Fibroblast of lung (primary cell): Measurements from ENCODE around the gene FAM47E. TPM values are rescaled to one million over a fixed set of nuclear protein-coding genes. Genes with fewer than 3 reads are reported as not detected.
A peak's percentile ranks its signal among the peaks of the same experiment; 100 is the strongest.

Experiments used
- DNase-seq, 2 donors: peaks; one replicate each; pipeline versions ENCODE4 v3.0.0 to v3.0.0-alpha.2; 2010; ENCODE audit warnings: low read depth in 2 of 2
- H2AFZ ChIP-seq: 2 replicates; pipeline ENCODE4 v1.5.1; 2012; ENCODE audit warnings: low read length, control low read depth, inconsistent platforms
- H3K27ac ChIP-seq: 2 replicates; pipeline ENCODE4 v1.5.1; 2011; ENCODE audit warnings: low read length, control low read depth; ENCODE audit not compliant: insufficient read depth
- H3K27me3 ChIP-seq: 2 replicates; pipeline ENCODE4 v1.5.1; 2011; ENCODE audit warnings: mild to moderate bottlenecking, low read length; ENCODE audit not compliant: control insufficient read depth, insufficient read depth
- H3K36me3 ChIP-seq: 2 replicates; pipeline ENCODE4 v1.5.1; 2011; ENCODE audit warnings: low read length; ENCODE audit not compliant: control insufficient read depth, insufficient read depth
- H3K4me1 ChIP-seq: 2 replicates; pipeline ENCODE4 v1.5.1; 2011; ENCODE audit warnings: low read length; ENCODE audit not compliant: control insufficient read depth, insufficient read depth; ENCODE audit errors: extremely low read depth
- H3K4me2 ChIP-seq: 2 replicates; pipeline ENCODE4 v1.5.1; 2011; ENCODE audit warnings: low read length, control low read depth; ENCODE audit not compliant: insufficient read depth; ENCODE audit errors: extremely low read depth
- H3K4me3 ChIP-seq, 4 experiments: fragments of 200-600 bp in 1 of 4; sonication (generic) in 1 of 4; replicated peaks in 1 of 4; 2 replicates each; pipeline ENCODE4 v1.5.1; 2011 to 2016; ENCODE audit warnings: low read length in 4 of 4, low read depth in 3 of 4, mild to moderate bottlenecking in 3 of 4, control low read depth in 2 of 4, inconsistent platforms in 1 of 4, mixed read lengths in 1 of 4; ENCODE audit not compliant: insufficient read depth in 1 of 4; ENCODE audit errors: control extremely low read depth in 1 of 4
- H3K79me2 ChIP-seq: 2 replicates; pipeline ENCODE4 v1.5.1; 2012; ENCODE audit warnings: mild to moderate bottlenecking, low read length, inconsistent platforms; ENCODE audit not compliant: control insufficient read depth, insufficient read depth
- H3K9ac ChIP-seq: 2 replicates; pipeline ENCODE4 v1.5.1; 2011; ENCODE audit warnings: mild to moderate bottlenecking, low read length, control low read depth; ENCODE audit not compliant: insufficient read depth
- H3K9me3 ChIP-seq: 2 replicates; pipeline ENCODE4 v1.5.1; 2012; ENCODE audit warnings: low read depth, low read length; ENCODE audit not compliant: control insufficient read depth, insufficient read depth
- H4K20me1 ChIP-seq: 2 replicates; pipeline ENCODE4 v1.5.1; 2011; ENCODE audit warnings: low read length; ENCODE audit not compliant: control insufficient read depth, insufficient read depth; ENCODE audit errors: extremely low read depth
- EZH2 ChIP-seq: IDR thresholded peaks from 2 replicates; pipeline ENCODE4 v1.5.1; 2012; ENCODE audit warnings: low read length, control low read depth, mild to moderate bottlenecking; ENCODE audit errors: missing control alignments
- polyA plus RNA-seq, 2 donors: library from polyadenylated mRNA; depleted of rRNA in 1 of 2; stranded (reverse) in 1 of 2; unstranded in 1 of 2; fragments of >200 nt; gene quantifications; 2 replicates each; pipeline ENCODE4 v1.2.1, GENCODE V29; 2011 to 2012; ENCODE audit warnings: missing spikeins in 1 of 2
- total RNA-seq: library from RNA; depleted of rRNA; stranded (reverse); fragments of >200 nt; gene quantifications from 2 replicates; pipeline ENCODE4 v1.2.1, GENCODE V29; 2014
- TF ChIP-seq, protein P1 (sequence below), 2 donors: IDR thresholded peaks in 1 of 2; conservative IDR thresholded peaks in 1 of 2; 1 replicate in 1 of 2; 2 replicates in 1 of 2; pipeline ENCODE4 v1.5.1; 2011 to 2012; ENCODE audit warnings: low read length in 2 of 2, control low read depth in 1 of 2, inconsistent platforms in 1 of 2, low read depth in 1 of 2, mild to moderate bottlenecking in 1 of 2

FAM47E gene
- total and polyA plus RNA-seq, 2 donors (not counting 1 experiment from before 2014, with no cell fraction given): 0.12 to 0.99 TPM

DNA sequence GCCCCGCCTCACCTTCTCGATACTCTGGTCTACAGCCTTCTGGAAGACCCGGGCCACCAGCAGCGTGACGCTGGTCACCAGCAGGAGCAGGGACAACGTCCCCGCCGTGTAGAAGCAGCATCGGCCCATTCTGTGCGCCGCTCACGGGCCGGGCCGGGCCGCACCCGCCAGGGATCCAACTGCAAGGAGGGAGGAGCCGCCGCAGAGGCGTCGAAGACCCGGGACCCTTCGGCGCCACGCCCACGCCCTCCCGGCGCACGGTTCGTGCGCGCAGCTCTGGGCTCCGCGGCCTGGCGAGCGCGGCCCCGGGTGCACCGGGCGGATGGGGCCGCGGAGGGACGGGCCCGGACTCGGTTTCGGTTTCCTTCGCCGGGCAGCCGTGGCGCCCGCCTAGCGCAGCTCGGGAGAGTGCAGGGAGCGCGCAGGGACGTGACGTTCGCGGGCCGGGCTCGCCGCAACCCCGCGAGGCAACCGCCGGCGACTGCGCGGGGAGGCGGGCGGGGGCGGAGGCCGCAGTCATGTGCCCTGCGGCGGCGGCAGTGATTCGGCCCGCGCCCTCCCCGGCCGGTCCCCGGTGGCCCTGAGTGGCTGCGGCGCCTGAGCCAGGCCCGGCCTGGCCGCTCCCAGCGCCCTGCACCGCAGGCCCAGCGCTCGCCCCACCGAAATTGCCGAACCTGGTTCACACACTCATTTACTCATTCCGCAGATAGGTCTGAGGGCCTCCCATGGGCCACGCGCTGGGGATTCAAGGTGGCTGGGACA is 37.9 kb upstream of the FAM47E start, which contains the start of gene SCARB2:
TSS of gene SCARB2 (minus strand) at position 410 of the 762 bp plus-strand sequence. CDS start at position 129, 281 bp downstream.
- H3K4me1 ChIP-seq: peaks cover 14% of the 10 kb centered on the region
- H2AFZ ChIP-seq: peak within 1 kb of the TSS; percentile 57
- peak within 1 kb of the TSS; percentile 91 for H3K9ac ChIP-seq
- peak within 1 kb of the TSS; percentile 96 for H3K27ac ChIP-seq
- no peaks in the 10 kb centered on the region for H3K27me3 ChIP-seq
- peak within 1 kb of the TSS; percentile 99 for H3K4me2 ChIP-seq
- no peaks in the 10 kb centered on the region for H3K9me3 ChIP-seq
- DNase-seq: peak; percentile 85 to 89
- no peaks in the 10 kb centered on the region for H4K20me1 ChIP-seq
- H3K4me3 ChIP-seq: peak within 1 kb of the TSS; percentile 68 to 94 (median 88)
- no peaks in the 10 kb centered on the region for H3K36me3 ChIP-seq
- TF ChIP-seq EZH2: no peak
- TF ChIP-seq, protein P1, sequence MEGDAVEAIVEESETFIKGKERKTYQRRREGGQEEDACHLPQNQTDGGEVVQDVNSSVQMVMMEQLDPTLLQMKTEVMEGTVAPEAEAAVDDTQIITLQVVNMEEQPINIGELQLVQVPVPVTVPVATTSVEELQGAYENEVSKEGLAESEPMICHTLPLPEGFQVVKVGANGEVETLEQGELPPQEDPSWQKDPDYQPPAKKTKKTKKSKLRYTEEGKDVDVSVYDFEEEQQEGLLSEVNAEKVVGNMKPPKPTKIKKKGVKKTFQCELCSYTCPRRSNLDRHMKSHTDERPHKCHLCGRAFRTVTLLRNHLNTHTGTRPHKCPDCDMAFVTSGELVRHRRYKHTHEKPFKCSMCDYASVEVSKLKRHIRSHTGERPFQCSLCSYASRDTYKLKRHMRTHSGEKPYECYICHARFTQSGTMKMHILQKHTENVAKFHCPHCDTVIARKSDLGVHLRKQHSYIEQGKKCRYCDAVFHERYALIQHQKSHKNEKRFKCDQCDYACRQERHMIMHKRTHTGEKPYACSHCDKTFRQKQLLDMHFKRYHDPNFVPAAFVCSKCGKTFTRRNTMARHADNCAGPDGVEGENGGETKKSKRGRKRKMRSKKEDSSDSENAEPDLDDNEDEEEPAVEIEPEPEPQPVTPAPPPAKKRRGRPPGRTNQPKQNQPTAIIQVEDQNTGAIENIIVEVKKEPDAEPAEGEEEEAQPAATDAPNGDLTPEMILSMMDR (conservative IDR thresholded peaks at IDR 0.05 in 1 of 2, IDR thresholded peaks at IDR 0.05 in 1 of 2; ENCODE audit: low read depth in 1 of 2, low read length in 2 of 2): no peak
- peaks cover 47% of the 10 kb centered on the region for H3K79me2 ChIP-seq

DNA sequence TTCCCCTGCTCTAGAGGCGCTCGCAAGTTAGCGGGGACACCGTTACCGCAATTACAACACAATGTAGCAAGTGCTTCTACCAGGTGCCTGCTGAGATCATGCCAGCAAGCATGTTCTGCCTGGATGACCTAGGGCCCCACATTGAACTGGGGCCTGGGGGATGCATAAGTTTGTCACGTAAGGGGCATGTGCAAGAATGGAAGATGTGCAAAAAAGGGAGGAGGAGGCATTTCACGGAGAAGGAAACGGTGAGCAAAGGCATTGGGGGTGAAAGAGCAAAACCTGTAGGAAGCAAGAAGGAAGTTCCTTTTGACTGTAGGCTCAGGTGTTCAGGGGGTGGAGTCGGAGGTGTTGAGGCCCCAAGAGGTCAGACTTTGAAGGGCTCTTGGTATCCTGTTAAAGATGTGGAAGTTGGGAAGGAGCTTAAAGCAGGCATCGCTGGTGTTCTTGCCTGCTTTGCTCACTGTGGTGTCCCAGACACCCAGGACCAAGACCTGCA is 37.3 kb upstream of the FAM47E start:
- no peak for TF ChIP-seq EZH2
- TF ChIP-seq, protein P1 (conservative IDR thresholded peaks at IDR 0.05 in 1 of 2, IDR thresholded peaks at IDR 0.05 in 1 of 2; ENCODE audit: low read depth in 1 of 2, low read length in 2 of 2): no peak
- H3K79me2 ChIP-seq: peaks cover 41% of the 10 kb centered on the region

DNA sequence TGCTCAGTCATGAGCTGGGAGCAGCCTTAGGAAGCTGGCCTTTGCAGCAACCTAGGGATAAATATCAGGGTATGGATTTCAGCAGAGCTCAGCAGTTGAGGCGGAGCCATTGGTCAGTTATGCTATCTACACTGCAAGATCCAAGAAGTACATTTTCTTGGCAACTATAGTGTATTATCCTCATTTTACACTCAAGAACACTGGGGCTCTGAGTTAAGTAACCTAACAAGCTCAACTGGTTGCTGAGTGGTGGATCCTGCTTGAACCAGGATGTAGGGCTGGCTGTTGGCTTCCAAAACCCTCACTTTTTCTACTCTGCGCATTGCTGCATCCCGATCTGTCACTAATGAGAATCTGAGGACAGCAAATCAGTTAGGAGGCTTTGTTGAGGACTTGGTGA is 36.4 kb upstream of the FAM47E start:
- H4K20me1 ChIP-seq: no peaks in the 10 kb centered on the region
- peak in 1 of 2 donors; percentile 21 for DNase-seq
- TF ChIP-seq EZH2: no peak
- TF ChIP-seq, protein P1 (conservative IDR thresholded peaks at IDR 0.05 in 1 of 2, IDR thresholded peaks at IDR 0.05 in 1 of 2; ENCODE audit: low read depth in 1 of 2, low read length in 2 of 2): no peak
- H3K4me1 ChIP-seq: peaks cover 8% of the 10 kb centered on the region
- H3K36me3 ChIP-seq: no peaks in the 10 kb centered on the region
- H3K4me3 ChIP-seq: no peak overlapping the region
- H3K27me3 ChIP-seq: no peaks in the 10 kb centered on the region
- no peak overlapping the region for H3K9ac ChIP-seq
- peaks cover 33% of the 10 kb centered on the region for H3K79me2 ChIP-seq
- no peak overlapping the region for H2AFZ ChIP-seq
- H3K9me3 ChIP-seq: no peaks in the 10 kb centered on the region
- H3K4me2 ChIP-seq: no peak overlapping the region
- no peak overlapping the region for H3K27ac ChIP-seq

More for the DNA sequence above, 37.3 kb upstream of the FAM47E start:
- peaks cover 12% of the 10 kb centered on the region for H3K4me1 ChIP-seq
- no peaks in the 10 kb centered on the region for H3K27me3 ChIP-seq
- no peaks in the 10 kb centered on the region for H4K20me1 ChIP-seq
- peak overlapping the region; percentile 32 to 78 (median 61) for H3K4me3 ChIP-seq
- H3K4me2 ChIP-seq: peak overlapping the region; percentile 74
- H3K9me3 ChIP-seq: no peaks in the 10 kb centered on the region
- DNase-seq: no peak
- H3K27ac ChIP-seq: peak overlapping the region; percentile 96
- H3K36me3 ChIP-seq: no peaks in the 10 kb centered on the region
- peak overlapping the region; percentile 57 for H2AFZ ChIP-seq
- peak overlapping the region; percentile 91 for H3K9ac ChIP-seq
